Measurements from ENCODE around the gene ARFGAP1.

The ARFGAP1 gene

DNA sequence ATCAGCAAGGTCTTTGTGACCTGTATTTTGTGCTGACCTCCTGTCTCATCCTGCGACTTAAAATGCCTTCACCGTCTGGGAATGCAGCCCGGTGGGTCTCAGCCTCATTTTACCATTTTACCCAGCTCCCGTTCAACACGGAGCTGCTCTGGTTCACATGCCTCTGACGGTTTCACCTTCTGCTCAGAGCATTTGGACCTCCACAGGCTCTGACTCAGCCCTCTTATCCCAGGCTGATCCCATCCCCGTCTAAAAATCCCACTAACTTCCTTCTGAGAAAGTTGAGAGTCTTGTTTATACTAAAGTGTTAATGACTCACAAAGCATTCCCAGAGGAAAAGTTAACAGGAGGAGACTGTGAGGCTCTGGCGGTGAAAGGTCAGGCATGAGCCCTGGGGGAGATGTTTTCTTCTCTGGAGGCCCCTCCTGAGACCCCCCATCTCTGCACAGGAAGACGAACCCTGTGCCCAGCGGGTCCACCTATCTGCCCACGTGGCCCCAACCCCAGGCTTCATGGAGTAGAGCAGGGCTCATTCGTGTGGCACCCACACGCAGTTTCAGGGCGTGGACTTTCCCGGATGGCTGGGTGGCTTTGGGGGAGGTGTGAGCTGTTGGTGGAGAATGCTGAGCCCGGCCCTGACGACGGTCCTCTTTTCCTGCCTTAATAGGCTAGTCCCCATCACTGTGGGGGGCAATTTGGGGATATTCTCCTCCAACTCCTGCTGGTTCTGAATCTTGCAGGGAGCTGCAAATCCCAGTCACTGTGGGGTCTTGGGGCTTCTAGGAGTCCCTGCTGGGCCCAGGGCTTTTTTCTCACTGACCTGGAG lies 40.2 kb upstream of the ARFGAP1 start:
- Histone ChIP-seq H3K27me3 (ENCODE audit: control insufficient read depth, insufficient read depth, low read length) (no peaks in the 10 kb centered on the region), H3K36me3 (ENCODE audit: control insufficient read depth, insufficient read depth, low read length) (no peaks in the 10 kb centered on the region), H3K27ac (ENCODE audit: low read length) (no peak overlapping the region), H3K9me3 (ENCODE audit: control insufficient read depth, insufficient read depth, low read length) (no peaks in the 10 kb centered on the region), H3K4me3 (ENCODE audit: low read length) (no peak overlapping the region), H3K4me1 (ENCODE audit: control insufficient read depth, insufficient read depth, low read length) (peaks cover 7% of the 10 kb centered on the region)
- WGBS (ENCODE audit: insufficient coverage, insufficient read length) = no CpG with 5 or more reads among the region's 18 CpGs
- DNase-seq (ENCODE audit: low read depth, low spot score) = no peak

DNA sequence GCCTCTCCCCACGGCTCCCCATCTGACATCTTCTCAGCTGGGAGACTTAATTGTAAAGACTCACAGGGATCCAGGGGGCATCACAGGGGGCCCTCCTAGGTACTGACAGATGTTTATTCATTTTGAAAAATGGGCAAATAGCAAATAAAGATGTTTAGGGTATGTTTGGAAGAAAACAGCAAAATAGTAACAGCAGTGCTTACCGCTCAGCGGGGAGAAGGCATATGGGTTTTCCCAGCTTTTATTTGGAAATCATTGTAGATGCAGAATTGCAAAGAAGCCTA lies 39.6 kb upstream of the ARFGAP1 start:
- no peak overlapping the region for H3K4me3 ChIP-seq (ENCODE audit: low read length)
- no peaks in the 10 kb centered on the region for H3K9me3 ChIP-seq (ENCODE audit: control insufficient read depth, insufficient read depth, low read length)
- WGBS (ENCODE audit: insufficient coverage, insufficient read length) = no CpG with 5 or more reads among the region's 3 CpGs
- H3K27ac ChIP-seq (ENCODE audit: low read length) = no peak overlapping the region
- no peaks in the 10 kb centered on the region for H3K36me3 ChIP-seq (ENCODE audit: control insufficient read depth, insufficient read depth, low read length)
- no peak for DNase-seq (ENCODE audit: low read depth, low spot score)
- no peaks in the 10 kb centered on the region for H3K27me3 ChIP-seq (ENCODE audit: control insufficient read depth, insufficient read depth, low read length)
- peaks cover 7% of the 10 kb centered on the region for H3K4me1 ChIP-seq (ENCODE audit: control insufficient read depth, insufficient read depth, low read length)

DNA sequence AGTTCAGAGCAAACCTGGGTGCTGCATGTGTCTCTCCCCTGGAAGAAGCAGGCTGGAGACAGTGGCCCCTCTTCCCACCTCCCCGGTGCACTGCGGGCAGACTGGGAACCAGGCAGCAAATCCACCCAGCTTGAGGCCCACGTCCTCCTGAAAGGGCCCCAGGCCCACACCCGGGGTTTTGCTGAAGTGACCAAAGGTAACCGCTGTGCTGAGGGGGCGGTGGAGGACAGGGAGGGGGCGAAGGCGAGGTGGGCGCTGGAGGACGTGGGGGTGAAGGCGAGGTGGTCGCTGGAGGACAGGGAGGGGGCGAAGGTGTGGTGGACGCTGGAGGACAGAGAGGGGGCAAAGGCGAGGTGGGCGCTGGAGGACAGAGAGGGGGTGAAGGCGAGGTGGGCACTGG lies 38.7 kb upstream of the ARFGAP1 start:
- Histone ChIP-seq H3K36me3 (ENCODE audit: control insufficient read depth, insufficient read depth, low read length) (no peaks in the 10 kb centered on the region), H3K9me3 (ENCODE audit: control insufficient read depth, insufficient read depth, low read length) (no peaks in the 10 kb centered on the region), H3K27ac (ENCODE audit: low read length) (no peak overlapping the region), H3K4me3 (ENCODE audit: low read length) (no peak overlapping the region), H3K4me1 (ENCODE audit: control insufficient read depth, insufficient read depth, low read length) (peaks cover 7% of the 10 kb centered on the region), H3K27me3 (ENCODE audit: control insufficient read depth, insufficient read depth, low read length) (no peaks in the 10 kb centered on the region)
- no peak for DNase-seq (ENCODE audit: low read depth, low spot score)
- no CpG with 5 or more reads among the region's 17 CpGs for WGBS (ENCODE audit: insufficient coverage, insufficient read length)

DNA sequence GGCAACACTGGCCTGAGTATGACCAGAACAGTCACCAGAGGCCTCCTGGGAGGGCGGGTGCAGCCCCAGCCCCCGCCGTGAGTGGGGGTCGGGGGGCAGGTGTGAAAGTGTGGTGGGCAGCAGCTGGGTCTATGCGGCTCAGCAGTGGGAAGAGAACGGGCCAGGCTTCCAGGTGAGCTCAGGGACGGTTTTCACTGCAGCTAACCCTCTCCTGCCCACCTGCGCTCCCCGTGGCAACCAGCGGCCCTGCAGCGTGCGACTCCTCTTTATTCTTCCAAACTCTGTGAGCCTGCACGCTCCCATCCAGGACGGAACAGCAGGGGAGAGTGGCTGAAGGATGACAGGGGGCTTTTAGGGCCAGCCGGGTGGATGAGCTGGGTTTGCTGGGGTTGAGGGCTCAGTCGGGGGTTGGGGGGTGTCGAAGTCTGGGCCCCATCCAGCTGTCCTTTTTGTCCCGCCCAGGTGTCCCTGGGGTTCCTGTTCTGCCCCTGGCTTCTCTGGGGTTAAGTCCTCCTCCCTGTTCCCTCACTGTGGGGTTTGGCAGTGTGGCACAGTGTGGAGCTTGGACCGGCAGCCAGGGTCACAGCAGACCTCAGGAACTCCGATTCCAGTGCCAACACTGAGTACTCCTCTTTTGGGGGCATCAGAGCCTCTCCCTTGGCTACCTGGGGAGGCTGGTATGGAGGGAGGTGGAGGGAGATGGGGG lies 37.8 kb upstream of the ARFGAP1 start:
- Histone ChIP-seq H3K4me1 (ENCODE audit: control insufficient read depth, insufficient read depth, low read length) (peaks cover 4% of the 10 kb centered on the region), H3K36me3 (ENCODE audit: control insufficient read depth, insufficient read depth, low read length) (no peaks in the 10 kb centered on the region), H3K9me3 (ENCODE audit: control insufficient read depth, insufficient read depth, low read length) (no peaks in the 10 kb centered on the region), H3K27me3 (ENCODE audit: control insufficient read depth, insufficient read depth, low read length) (no peaks in the 10 kb centered on the region), H3K4me3 (ENCODE audit: low read length) (no peak overlapping the region), H3K27ac (ENCODE audit: low read length) (no peak overlapping the region)
- no peak for DNase-seq (ENCODE audit: low read depth, low spot score)
- WGBS (ENCODE audit: insufficient coverage, insufficient read length) = no CpG with 5 or more reads among the region's 20 CpGs

DNA sequence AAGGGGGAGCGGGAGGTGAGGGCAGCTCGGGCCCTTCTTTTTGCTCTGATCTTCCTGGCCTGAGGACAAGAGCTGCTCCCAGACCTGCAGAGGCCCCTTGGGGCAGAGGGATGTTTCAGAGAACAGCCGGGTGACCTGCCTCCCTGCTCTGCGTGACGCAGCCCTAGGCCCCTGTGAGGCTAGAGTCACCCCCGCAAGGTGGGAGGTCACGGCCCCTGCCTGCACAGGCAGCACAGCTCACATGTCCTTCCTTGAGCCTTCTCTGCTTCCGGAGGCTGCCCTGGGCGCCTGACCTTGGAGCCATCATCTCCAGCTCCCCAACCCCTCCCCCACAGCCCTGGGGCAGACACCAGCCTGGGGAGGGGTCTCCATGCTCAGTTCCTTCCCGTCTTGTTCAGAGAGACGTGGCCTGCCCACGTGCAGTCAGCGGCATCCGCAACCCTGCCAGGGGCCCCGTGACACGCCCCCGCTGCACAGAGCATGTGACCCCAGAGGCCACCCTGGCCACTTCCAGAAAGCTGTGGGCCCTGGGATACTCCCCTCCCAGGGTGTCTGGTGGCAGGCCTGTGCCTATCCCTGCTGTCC lies 37.1 kb upstream of the ARFGAP1 start, which contains the start of gene BIRC7:
BIRC7 (plus strand) TSS at position 507 of the 585 bp plus-strand sequence. CDS start 192 bp downstream, outside the sequence.
- no peak within 1 kb of the TSS for H3K27ac ChIP-seq (ENCODE audit: low read length)
- no CpG with 5 or more reads among the region's 17 CpGs for WGBS (ENCODE audit: insufficient coverage, insufficient read length)
- H3K36me3 ChIP-seq (ENCODE audit: control insufficient read depth, insufficient read depth, low read length) = no peaks in the 10 kb centered on the region
- no peaks in the 10 kb centered on the region for H3K9me3 ChIP-seq (ENCODE audit: control insufficient read depth, insufficient read depth, low read length)
- H3K4me1 ChIP-seq (ENCODE audit: control insufficient read depth, insufficient read depth, low read length) = peaks cover 4% of the 10 kb centered on the region
- no peak for DNase-seq (ENCODE audit: low read depth, low spot score)
- no peaks in the 10 kb centered on the region for H3K27me3 ChIP-seq (ENCODE audit: control insufficient read depth, insufficient read depth, low read length)
- no peak within 1 kb of the TSS for H3K4me3 ChIP-seq (ENCODE audit: low read length)

DNA sequence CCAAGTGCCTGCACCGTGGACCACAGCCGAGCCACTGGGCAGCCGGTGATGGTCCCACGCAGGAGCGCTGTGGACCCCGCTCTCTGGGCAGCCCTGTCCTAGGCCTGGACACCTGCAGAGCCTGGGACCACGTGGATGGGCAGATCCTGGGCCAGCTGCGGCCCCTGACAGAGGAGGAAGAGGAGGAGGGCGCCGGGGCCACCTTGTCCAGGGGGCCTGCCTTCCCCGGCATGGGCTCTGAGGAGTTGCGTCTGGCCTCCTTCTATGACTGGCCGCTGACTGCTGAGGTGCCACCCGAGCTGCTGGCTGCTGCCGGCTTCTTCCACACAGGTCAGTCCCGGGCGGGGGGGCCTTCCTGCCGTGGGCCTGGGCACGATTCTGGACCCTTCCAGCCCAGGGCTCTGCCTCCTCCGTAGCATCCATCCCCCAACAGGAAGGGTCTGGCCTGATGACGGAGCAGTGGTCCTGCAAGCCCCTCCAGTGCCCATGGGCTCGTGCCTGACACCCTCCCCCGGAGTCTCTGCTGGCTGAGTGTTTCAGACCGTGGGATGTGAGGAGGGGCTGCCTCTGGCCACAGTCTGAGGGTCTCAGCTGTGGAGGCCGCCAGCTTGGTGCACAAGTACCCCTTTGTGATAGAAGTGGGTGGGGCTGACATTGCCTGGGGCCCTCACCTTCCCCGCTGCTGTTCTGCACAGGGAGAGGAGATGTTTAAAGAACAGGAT lies 36.3 kb upstream of the ARFGAP1 start:
- Histone ChIP-seq H3K4me3 (ENCODE audit: low read length) (no peak overlapping the region), H3K27me3 (ENCODE audit: control insufficient read depth, insufficient read depth, low read length) (no peaks in the 10 kb centered on the region), H3K4me1 (ENCODE audit: control insufficient read depth, insufficient read depth, low read length) (peaks cover 4% of the 10 kb centered on the region), H3K27ac (ENCODE audit: low read length) (no peak overlapping the region), H3K36me3 (ENCODE audit: control insufficient read depth, insufficient read depth, low read length) (no peaks in the 10 kb centered on the region), H3K9me3 (ENCODE audit: control insufficient read depth, insufficient read depth, low read length) (no peaks in the 10 kb centered on the region)
- DNase-seq (ENCODE audit: low read depth, low spot score) = no peak
- WGBS (ENCODE audit: insufficient coverage, insufficient read length) = no CpG with 5 or more reads among the region's 26 CpGs

DNA sequence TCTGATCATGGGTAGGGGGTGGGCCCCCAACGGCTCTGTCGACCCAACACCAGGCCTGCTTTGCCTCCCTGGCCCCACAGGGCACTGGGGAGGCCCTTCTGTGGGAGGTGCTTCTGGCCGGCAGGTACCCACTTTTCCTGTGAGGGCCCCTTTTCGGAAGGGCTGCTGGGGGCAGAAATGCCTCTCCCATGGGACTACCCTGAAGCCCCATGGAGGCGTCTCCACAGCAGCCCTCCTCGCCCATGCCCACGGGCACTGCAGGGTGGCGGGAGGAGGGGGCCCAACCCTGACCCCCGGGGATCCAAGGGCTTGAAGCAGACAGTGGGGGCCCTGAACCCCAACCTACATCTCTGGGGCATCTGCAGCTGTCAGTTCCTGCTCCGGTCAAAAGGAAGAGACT lies 34.6 kb upstream of the ARFGAP1 start:
- no peak for DNase-seq (ENCODE audit: low read depth, low spot score)
- Histone ChIP-seq H3K27ac (ENCODE audit: low read length) (no peak overlapping the region), H3K36me3 (ENCODE audit: control insufficient read depth, insufficient read depth, low read length) (no peaks in the 10 kb centered on the region), H3K4me3 (ENCODE audit: low read length) (no peak overlapping the region), H3K27me3 (ENCODE audit: control insufficient read depth, insufficient read depth, low read length) (no peaks in the 10 kb centered on the region), H3K4me1 (ENCODE audit: control insufficient read depth, insufficient read depth, low read length) (peaks cover 4% of the 10 kb centered on the region), H3K9me3 (ENCODE audit: control insufficient read depth, insufficient read depth, low read length) (no peaks in the 10 kb centered on the region)
- no CpG with 5 or more reads among the region's 10 CpGs for WGBS (ENCODE audit: insufficient coverage, insufficient read length)

DNA sequence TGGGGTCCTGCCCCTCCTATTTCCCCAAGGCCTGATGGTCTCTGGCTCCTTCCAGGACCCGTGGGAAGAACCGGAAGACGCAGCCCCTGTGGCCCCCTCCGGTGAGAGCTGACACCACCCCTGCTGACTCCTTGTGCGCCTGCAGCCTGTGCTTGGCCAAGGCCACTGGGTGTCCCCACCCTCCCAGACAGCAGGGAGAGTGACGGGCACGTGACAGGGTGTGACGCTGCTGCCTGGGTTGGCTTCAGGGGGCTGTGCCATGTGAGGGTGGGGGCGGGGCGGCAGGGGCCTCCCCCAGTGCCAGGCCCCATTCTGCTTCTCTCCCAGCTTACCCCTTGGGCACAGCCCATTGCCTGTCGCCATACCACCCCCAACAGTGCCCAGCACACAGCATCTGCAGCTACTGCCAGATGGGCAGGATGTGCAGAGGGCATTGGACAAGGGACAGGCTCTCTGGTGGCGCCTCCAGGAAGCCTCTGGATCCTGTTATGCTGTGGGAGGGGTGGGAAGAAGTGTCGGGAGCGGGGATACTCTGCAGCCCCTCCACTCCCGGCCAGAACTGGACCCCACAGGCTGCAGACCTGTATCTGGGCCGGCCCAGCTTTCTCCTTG lies 34.0 kb upstream of the ARFGAP1 start:
- Histone ChIP-seq H3K4me1 (ENCODE audit: control insufficient read depth, insufficient read depth, low read length) (peaks cover 4% of the 10 kb centered on the region), H3K27me3 (ENCODE audit: control insufficient read depth, insufficient read depth, low read length) (no peaks in the 10 kb centered on the region), H3K4me3 (ENCODE audit: low read length) (no peak overlapping the region), H3K9me3 (ENCODE audit: control insufficient read depth, insufficient read depth, low read length) (no peaks in the 10 kb centered on the region), H3K27ac (ENCODE audit: low read length) (no peak overlapping the region), H3K36me3 (ENCODE audit: control insufficient read depth, insufficient read depth, low read length) (no peaks in the 10 kb centered on the region)
- no peak for DNase-seq (ENCODE audit: low read depth, low spot score)
- no CpG with 5 or more reads among the region's 16 CpGs for WGBS (ENCODE audit: insufficient coverage, insufficient read length)

DNA sequence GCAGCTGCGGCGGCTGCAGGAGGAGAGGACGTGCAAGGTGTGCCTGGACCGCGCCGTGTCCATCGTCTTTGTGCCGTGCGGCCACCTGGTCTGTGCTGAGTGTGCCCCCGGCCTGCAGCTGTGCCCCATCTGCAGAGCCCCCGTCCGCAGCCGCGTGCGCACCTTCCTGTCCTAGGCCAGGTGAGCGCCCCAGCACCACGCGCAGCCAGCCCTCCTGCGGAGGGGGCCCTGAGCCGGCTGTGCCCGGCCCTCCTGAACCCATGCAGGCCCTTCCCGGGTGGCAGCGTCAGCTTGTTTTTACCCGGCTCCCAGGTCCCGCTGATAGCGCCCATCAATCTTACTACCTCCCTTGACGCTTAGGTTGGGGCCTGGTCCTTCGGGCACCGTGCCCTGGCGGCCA lies 33.2 kb upstream of the ARFGAP1 start:
- WGBS (ENCODE audit: insufficient coverage, insufficient read length) = no CpG with 5 or more reads among the region's 30 CpGs

DNA sequence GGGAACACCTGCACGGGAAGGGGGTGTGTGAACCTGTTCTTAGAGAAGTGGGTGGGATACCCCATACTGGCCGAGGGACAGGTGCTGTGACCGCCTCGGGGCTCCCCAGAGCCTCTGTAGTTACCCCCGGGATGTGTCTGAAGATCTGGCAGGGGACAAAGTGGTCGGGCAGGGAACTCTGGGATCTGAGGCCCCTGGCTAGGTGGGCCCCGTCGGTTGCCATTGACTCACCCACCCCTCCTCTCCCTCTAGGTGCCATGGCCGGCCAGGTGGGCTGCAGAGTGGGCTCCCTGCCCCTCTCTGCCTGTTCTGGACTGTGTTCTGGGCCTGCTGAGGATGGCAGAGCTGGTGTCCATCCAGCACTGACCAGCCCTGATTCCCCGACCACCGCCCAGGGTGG lies 32.6 kb upstream of the ARFGAP1 start:
- no peaks in the 10 kb centered on the region for H3K27me3 ChIP-seq (ENCODE audit: control insufficient read depth, insufficient read depth, low read length)
- H3K4me3 ChIP-seq (ENCODE audit: low read length) = no peak overlapping the region
- no peak overlapping the region for H3K27ac ChIP-seq (ENCODE audit: low read length)
- H3K4me1 ChIP-seq (ENCODE audit: control insufficient read depth, insufficient read depth, low read length) = peaks cover 4% of the 10 kb centered on the region
- H3K36me3 ChIP-seq (ENCODE audit: control insufficient read depth, insufficient read depth, low read length) = no peaks in the 10 kb centered on the region
- DNase-seq (ENCODE audit: low read depth, low spot score) = no peak
- WGBS (ENCODE audit: insufficient coverage, insufficient read length) = no CpG with 5 or more reads among the region's 11 CpGs
- H3K9me3 ChIP-seq (ENCODE audit: control insufficient read depth, insufficient read depth, low read length) = no peaks in the 10 kb centered on the region

More for the DNA sequence above, 33.2 kb upstream of the ARFGAP1 start:
- H3K27me3 ChIP-seq (ENCODE audit: control insufficient read depth, insufficient read depth, low read length) = no peaks in the 10 kb centered on the region
- H3K9me3 ChIP-seq (ENCODE audit: control insufficient read depth, insufficient read depth, low read length) = no peaks in the 10 kb centered on the region
- no peak for DNase-seq (ENCODE audit: low read depth, low spot score)
- no peak overlapping the region for H3K4me3 ChIP-seq (ENCODE audit: low read length)
- H3K27ac ChIP-seq (ENCODE audit: low read length) = no peak overlapping the region
- H3K36me3 ChIP-seq (ENCODE audit: control insufficient read depth, insufficient read depth, low read length) = no peaks in the 10 kb centered on the region
- peaks cover 4% of the 10 kb centered on the region for H3K4me1 ChIP-seq (ENCODE audit: control insufficient read depth, insufficient read depth, low read length)
